CD14-positive monocyte (primary cell): ENCODE data around the gene CUX1. TPM values are rescaled to one million over a fixed set of nuclear protein-coding genes. Genes with fewer than 3 reads are reported as not detected.

Source experiments
- DNase-seq, 3 donors: peaks; one replicate each; pipeline ENCODE4 v3.0.0-alpha.2; 2011 to 2022
- H2AFZ ChIP-seq: 2 replicates; pipeline ENCODE4 v1.6.0; 2012; ENCODE audit warnings: mild to moderate bottlenecking, low read depth, low read length, inconsistent platforms; ENCODE audit not compliant: insufficient read depth, poor library complexity, severe bottlenecking
- H3K27ac ChIP-seq, 2 donors: 1 replicate in 1 of 2; 2 replicates in 1 of 2; pipeline ENCODE4 v1.5.1; 2012 to 2013; ENCODE audit warnings: low read length in 2 of 2, control low read depth in 1 of 2, inconsistent platforms in 1 of 2, low read depth in 1 of 2, mild to moderate bottlenecking in 1 of 2
- H3K27me3 ChIP-seq, 2 donors: one replicate each; pipeline versions ENCODE4 v1.6.0 to v1.6.1; 2011 to 2013; ENCODE audit warnings: low read length in 2 of 2; ENCODE audit not compliant: control insufficient read depth in 2 of 2, insufficient read depth in 2 of 2
- H3K36me3 ChIP-seq, 2 donors: replicated peaks in 1 of 2; 1 replicate in 1 of 2; 2 replicates in 1 of 2; pipeline versions ENCODE4 v1.5.1 to v1.6.1; 2012 to 2013; ENCODE audit warnings: low read length in 2 of 2, control low read depth in 1 of 2, inconsistent platforms in 1 of 2, mild to moderate bottlenecking in 1 of 2; ENCODE audit not compliant: insufficient read depth in 2 of 2, control insufficient read depth in 1 of 2
- H3K4me1 ChIP-seq, 2 donors: 1 replicate in 1 of 2; 2 replicates in 1 of 2; pipeline versions ENCODE4 v1.5.1 to v1.6.1; 2012 to 2013; ENCODE audit warnings: low read length in 2 of 2, control low read depth in 1 of 2, inconsistent platforms in 1 of 2, mild to moderate bottlenecking in 1 of 2, moderate library complexity in 1 of 2; ENCODE audit not compliant: insufficient read depth in 2 of 2, control insufficient read depth in 1 of 2
- H3K4me2 ChIP-seq: replicated peaks from 2 replicates; pipeline ENCODE3; 2012; ENCODE audit warnings: low read length, moderate library complexity, mild to moderate bottlenecking; ENCODE audit not compliant: poor library complexity, severe bottlenecking; ENCODE audit errors: extremely low read depth
- H3K4me3 ChIP-seq, 3 experiments: fragments of 200-600 bp in 1 of 3; sonication (generic) in 1 of 3; replicated peaks in 1 of 3; 1 replicate in 2 of 3; 2 replicates in 1 of 3; pipeline ENCODE4 v1.5.1; 2011 to 2013; ENCODE audit warnings: low read length in 3 of 3, mild to moderate bottlenecking in 3 of 3, control low read depth in 2 of 3, low read depth in 2 of 3, inconsistent platforms in 1 of 3, moderate library complexity in 1 of 3
- H3K79me2 ChIP-seq: 2 replicates; pipeline ENCODE4 v1.6.0; 2012; ENCODE audit warnings: mild to moderate bottlenecking, control low read depth, inconsistent platforms, low read length, moderate library complexity; ENCODE audit not compliant: insufficient read depth
- H3K9ac ChIP-seq: 2 replicates; pipeline ENCODE4 v1.6.0; 2017; ENCODE audit warnings: low read length, mild to moderate bottlenecking; ENCODE audit not compliant: insufficient read depth, poor library complexity, severe bottlenecking
- H3K9me3 ChIP-seq, 2 donors: replicated peaks in 1 of 2; 1 replicate in 1 of 2; 2 replicates in 1 of 2; pipeline versions ENCODE4 v1.5.1 to v1.6.1; 2012 to 2013; ENCODE audit warnings: low read length in 2 of 2, control low read depth in 1 of 2; ENCODE audit not compliant: control insufficient read depth in 1 of 2, insufficient read depth in 1 of 2
- H4K20me1 ChIP-seq: 2 replicates; pipeline ENCODE4 v1.6.0; 2012; ENCODE audit warnings: mild to moderate bottlenecking, low read length, control low read depth, moderate library complexity; ENCODE audit not compliant: insufficient read depth
- H3K27ac Mint-ChIP-seq, 7 donors: one replicate each; pipeline ENCODE4 v1.8.0; 2020; ENCODE audit warnings: mild to moderate bottlenecking in 7 of 7, mixed read lengths in 7 of 7, moderate library complexity in 6 of 7, inconsistent platforms in 2 of 7
- H3K27me3 Mint-ChIP-seq, 3 donors: one replicate each; pipeline ENCODE4 v1.8.0; 2021 to 2022; ENCODE audit warnings: low read depth in 3 of 3, mild to moderate bottlenecking in 3 of 3, mixed read lengths in 3 of 3, moderate library complexity in 3 of 3, inconsistent platforms in 1 of 3
- H3K36me3 Mint-ChIP-seq, 2 donors: one replicate each; pipeline ENCODE4 v1.8.0; 2020; ENCODE audit warnings: mixed read lengths in 2 of 2, inconsistent platforms in 1 of 2, mild to moderate bottlenecking in 1 of 2
- H3K4me1 Mint-ChIP-seq: one replicate; pipeline ENCODE4 v1.8.0; 2020; ENCODE audit warnings: mild to moderate bottlenecking, mixed read lengths
- H3K4me3 Mint-ChIP-seq, 2 donors: one replicate each; pipeline ENCODE4 v1.8.0; 2020; ENCODE audit warnings: mild to moderate bottlenecking in 2 of 2, mixed read lengths in 2 of 2, moderate library complexity in 1 of 2
- H3K9me3 Mint-ChIP-seq, 7 donors: one replicate each; pipeline ENCODE4 v1.8.0; 2020 to 2022; ENCODE audit warnings: mixed read lengths in 7 of 7, mild to moderate bottlenecking in 6 of 7, moderate library complexity in 6 of 7, inconsistent platforms in 2 of 7
- CTCF ChIP-seq: fragments of 200-600 bp; IDR thresholded peaks from one replicate; pipeline ENCODE4 v1.8.0; 2022; ENCODE audit warnings: antibody characterized with exemption, mild to moderate bottlenecking
- WGBS: methylation state at CpG from one replicate; pipeline ENCODE4 v1.1.5; 2013; ENCODE audit warnings: missing lambda C conversion rate; ENCODE audit not compliant: insufficient coverage; 5-methylcytosine and 5-hydroxymethylcytosine counted together
- intact Hi-C, 2 donors: fragments of 100-400 bp; cut with micrococcal nuclease; formaldehyde crosslinking; loops; one replicate each; pipeline versions ENCODE4 v1.15.0 to v1.15.1; 2023
- polyA plus RNA-seq, 3 donors: library from polyadenylated mRNA; depleted of rRNA in 1 of 3; unstranded in 2 of 3; stranded (reverse) in 1 of 3; fragments of 300-500 nt in 2 of 3; fragments of >200 nt in 1 of 3; fragmentation: Illumina TruSeq in 2 of 3; gene quantifications; 1 replicate in 2 of 3; 2 replicates in 1 of 3; pipeline ENCODE4 v1.2.3, GENCODE V29; 2012 to 2021

The CUX1 gene
- polyA plus RNA-seq, 3 donors, result 17.6 to 38.0 (median 28.0) TPM

GRCh38 chr7:101999393-101999792 lies 182.0 kb downstream of the CUX1 start:
- Histone ChIP-seq H3K9ac (no peak overlapping the region), H3K4me1 (no peaks in the 10 kb centered on the region), H3K4me3 (no peak overlapping the region), H3K36me3 (peaks cover 1 to 2% of the 10 kb centered on the region in 2 donors), H3K79me2 (peaks cover 85% of the 10 kb centered on the region), H3K27me3 (no peaks in the 10 kb centered on the region), H3K27ac (no peak overlapping the region), H3K4me2 (no peak overlapping the region), H4K20me1 (peaks cover 100% of the 10 kb centered on the region), H2AFZ (no peak overlapping the region), H3K9me3 (no peaks in the 10 kb centered on the region)
- intact Hi-C loops, result no loop called here
- Mint-ChIP-seq H3K27ac (no peak overlapping the region), H3K4me3 (no peak overlapping the region), H3K9me3 (no peaks in the 10 kb centered on the region), H3K27me3 (no peaks in the 10 kb centered on the region), H3K36me3 (peaks cover 4 to 27% of the 10 kb centered on the region in 2 donors), H3K4me1 (peaks cover 13% of the 10 kb centered on the region)
- TF ChIP-seq CTCF, result no peak
- DNase-seq, result no peak
- WGBS, result 100% methylated on average over 6 of the region's 9 CpGs

GRCh38 chr7:102000123-102000522 lies 182.7 kb downstream of the CUX1 start:
- Histone ChIP-seq H3K79me2 (peaks cover 87% of the 10 kb centered on the region), H3K4me1 (no peaks in the 10 kb centered on the region), H2AFZ (no peak overlapping the region), H3K4me2 (no peak overlapping the region), H3K9ac (no peak overlapping the region), H3K27me3 (no peaks in the 10 kb centered on the region), H3K36me3 (peaks cover 0 to under 1% of the 10 kb centered on the region in 2 donors), H4K20me1 (peaks cover 100% of the 10 kb centered on the region), H3K4me3 (no peak overlapping the region), H3K27ac (no peak overlapping the region), H3K9me3 (no peaks in the 10 kb centered on the region)
- H3K27ac Mint-ChIP-seq, result peak overlapping the region in 1 of 7 donors; percentile 26
- peaks cover 6 to 24% of the 10 kb centered on the region in 2 donors for H3K36me3 Mint-ChIP-seq
- TF ChIP-seq CTCF, result no peak
- no peak overlapping the region for H3K4me3 Mint-ChIP-seq
- intact Hi-C loops, result no loop called here
- no peaks in the 10 kb centered on the region for H3K27me3 Mint-ChIP-seq
- DNase-seq, result no peak
- WGBS, result 100% methylated on average over 2 of the region's 9 CpGs
- no peaks in the 10 kb centered on the region for H3K9me3 Mint-ChIP-seq
- peaks cover 13% of the 10 kb centered on the region for H3K4me1 Mint-ChIP-seq
